SK-N-SH (cell line): Measurements from ENCODE around the gene RECK. TPM values are rescaled to one million over a fixed set of nuclear protein-coding genes. Genes with fewer than 3 reads are reported as not detected.
"Not testable (repeated sequence)": the region's sequence is repeated elsewhere in the genome, so short reads cannot be mapped to it uniquely, and the experiment has no call there.

Experiments used
- CTCF ChIA-PET: fragments of 300-600, 350-600 bp; formaldehyde crosslinking; extraction: SDS; loops from one replicate; lab custom pipeline; 2021; lab: Yijun Ruan, JAX
- POLR2A ChIA-PET: fragments of 350-600 bp; sonication (Branson Sonifier 250); formaldehyde crosslinking; extraction: SDS; loops from one replicate; lab custom pipeline; 2020; ENCODE audit warnings: antibody characterized with exemption, inconsistent platforms; lab: Yijun Ruan, JAX
- DNase-seq: peaks from one replicate; pipeline ENCODE4 v3.0.0; 2012
- H2AFZ ChIP-seq: fragments of 200-600 bp; sonication (generic); 2 replicates; pipeline ENCODE4 v1.8.1; 2016; ENCODE audit warnings: antibody characterized with exemption, mild to moderate bottlenecking, low read depth
- H3F3A ChIP-seq: fragments of 200-600 bp; sonication (generic); replicated peaks from 2 replicates; pipeline ENCODE3; 2016; ENCODE audit warnings: antibody characterized with exemption, mild to moderate bottlenecking; ENCODE audit not compliant: insufficient read depth
- H3K27ac ChIP-seq, 2 experiments: fragments of 200-500 bp in 1 of 2; fragments of 200-600 bp in 1 of 2; sonication (Bioruptor generic) in 1 of 2; sonication (generic), shearing (Covaris generic) in 1 of 2; 2 replicates each; pipeline versions ENCODE4 v1.5.1 to v1.6.1; 2014 to 2016; ENCODE audit warnings: low read depth in 2 of 2, inconsistent platforms in 1 of 2, low read length in 1 of 2, mild to moderate bottlenecking in 1 of 2, mixed read lengths in 1 of 2
- H3K27me3 ChIP-seq: fragments of 200-600 bp; sonication (generic), shearing (Covaris generic); 2 replicates; pipeline ENCODE4 v1.6.1; 2016; ENCODE audit warnings: mixed run types; ENCODE audit not compliant: insufficient read depth
- H3K36me3 ChIP-seq, 2 experiments: fragments of 200-500 bp in 1 of 2; fragments of 200-600 bp in 1 of 2; sonication (Bioruptor generic) in 1 of 2; sonication (generic) in 1 of 2; replicated peaks in 1 of 2; 2 replicates each; pipeline versions ENCODE3 to v1.5.1; 2014 to 2016; ENCODE audit warnings: low read length in 1 of 2, mild to moderate bottlenecking in 1 of 2; ENCODE audit not compliant: insufficient read depth in 2 of 2, control insufficient read depth in 1 of 2
- H3K4me1 ChIP-seq, 2 experiments: fragments of 200-500 bp in 1 of 2; fragments of 200-600 bp in 1 of 2; sonication (Bioruptor generic) in 1 of 2; sonication (generic), shearing (Covaris generic) in 1 of 2; 2 replicates each; pipeline versions ENCODE4 v1.5.1 to v1.6.1; 2014 to 2016; ENCODE audit warnings: low read depth in 1 of 2, low read length in 1 of 2, mixed run types in 1 of 2; ENCODE audit not compliant: insufficient read depth in 2 of 2, control insufficient read depth in 1 of 2
- H3K4me2 ChIP-seq: fragments of 200-600 bp; sonication (generic), shearing (Covaris generic); 2 replicates; pipeline ENCODE4 v1.6.1; 2017; ENCODE audit warnings: mixed run types
- H3K4me3 ChIP-seq, 2 experiments: fragments of 200-500 bp in 1 of 2; fragments of 200-600 bp in 1 of 2; sonication (Bioruptor generic) in 1 of 2; sonication (generic), shearing (Covaris generic) in 1 of 2; 2 replicates each; pipeline versions ENCODE4 v1.5.1 to v1.8.1; 2014 to 2016; ENCODE audit warnings: low read depth in 2 of 2, inconsistent platforms in 1 of 2, low read length in 1 of 2, mild to moderate bottlenecking in 1 of 2, mixed read lengths in 1 of 2, moderate library complexity in 1 of 2
- H3K79me2 ChIP-seq: fragments of 200-600 bp; sonication (generic); 2 replicates; pipeline ENCODE4 v1.8.1; 2017; ENCODE audit warnings: mild to moderate bottlenecking; ENCODE audit not compliant: insufficient read depth
- H3K9ac ChIP-seq: fragments of 200-600 bp; sonication (generic); 2 replicates; pipeline ENCODE4 v1.6.1; 2017; ENCODE audit warnings: mixed run types
- H3K9me2 ChIP-seq: fragments of 200-600 bp; sonication (generic); 2 replicates; pipeline ENCODE4 v1.6.1; 2017; ENCODE audit warnings: mixed run types
- H3K9me3 ChIP-seq: fragments of 200-600 bp; sonication (generic); 2 replicates; pipeline ENCODE4 v1.6.1; 2017; ENCODE audit warnings: mixed run types, mild to moderate bottlenecking, moderate library complexity
- H4K20me1 ChIP-seq: fragments of 200-600 bp; sonication (generic); 2 replicates; pipeline ENCODE4 v1.6.1; 2017; ENCODE audit warnings: mild to moderate bottlenecking, mixed run types; ENCODE audit not compliant: insufficient read depth
- FOSL2 ChIP-seq: IDR thresholded peaks from 2 replicates; pipeline ENCODE4 v1.4.0; 2012; ENCODE audit warnings: low read depth, mild to moderate bottlenecking, moderate library complexity, borderline replicate concordance
- GATA2 ChIP-seq: sonication (generic); formaldehyde crosslinking; IDR thresholded peaks from 2 replicates; pipeline ENCODE4 v1.5.0; 2020; ENCODE audit warnings: mild to moderate bottlenecking, missing genetic modification reagents
- MEF2A ChIP-seq: IDR thresholded peaks from 2 replicates; pipeline ENCODE4 v1.4.0; 2012; ENCODE audit warnings: low read depth, borderline replicate concordance
- RCOR1 ChIP-seq: fragments of 150-350 bp; IDR thresholded peaks from 2 replicates; pipeline ENCODE4 v1.6.1; 2017; ENCODE audit warnings: antibody characterized with exemption, low read length
- YY1 ChIP-seq: IDR thresholded peaks from 2 replicates; pipeline ENCODE4 v1.4.0; 2012; ENCODE audit warnings: low read depth, mild to moderate bottlenecking
- WGBS: methylation state at CpG from one replicate; pipeline ENCODE4 v1.1.6; 2017; ENCODE audit warnings: low lambda C conversion rate; 5-methylcytosine and 5-hydroxymethylcytosine counted together
- polyA plus RNA-seq, 3 experiments: library from polyadenylated mRNA; depleted of rRNA; stranded (reverse); fragments of >200 nt; gene quantifications; 2 replicates each; pipeline ENCODE4 v1.2.3, GENCODE V29; 2012
- TF ChIP-seq, protein P1 (sequence below): IDR thresholded peaks from 2 replicates; pipeline ENCODE4; 2012
- TF ChIP-seq, protein P2 (sequence below): fragments of 150-350 bp; IDR thresholded peaks from 2 replicates; pipeline ENCODE4 v1.6.1; 2017; ENCODE audit warnings: antibody characterized with exemption, low read length, low read depth, borderline replicate concordance
- TF ChIP-seq, protein P3 (sequence below): IDR thresholded peaks from 2 replicates; pipeline ENCODE4 v1.4.0; 2012; ENCODE audit warnings: low read depth, borderline replicate concordance

RECK gene
- polyA plus RNA-seq, 1 of the 3 experiments (the other 2 are of a cell fraction): 22.8 TPM

DNA sequence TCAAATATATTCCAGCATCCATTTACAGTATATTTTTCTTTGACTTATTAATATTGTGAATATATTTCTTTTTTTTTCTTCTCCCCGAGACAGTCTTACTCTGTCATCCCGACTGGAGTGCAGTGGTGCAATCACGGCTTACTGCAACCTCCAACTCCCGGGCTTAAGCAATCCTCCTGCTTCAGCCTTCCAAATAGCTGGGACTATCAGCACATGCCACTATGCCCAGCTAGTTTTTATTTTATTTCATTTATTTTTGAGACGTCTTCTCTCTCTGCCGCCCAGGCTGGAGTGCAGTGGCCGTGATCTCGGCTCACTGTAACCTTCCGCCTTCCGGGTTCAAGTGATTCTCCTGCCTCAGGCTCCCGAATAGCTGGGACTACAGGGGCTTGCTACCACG is 92.4 kb downstream of the RECK start:
- H3K4me3 ChIP-seq: no peak overlapping the region
- H3K27me3 ChIP-seq: no peaks in the 10 kb centered on the region
- no peak overlapping the region for H3K9ac ChIP-seq
- 88% methylated on average over 12 of the region's 12 CpGs for WGBS
- no peak overlapping the region for H3K4me2 ChIP-seq
- peaks cover 2 to 3% of the 10 kb centered on the region in 2 experiments for H3K36me3 ChIP-seq
- no peaks in the 10 kb centered on the region for H3K79me2 ChIP-seq
- CTCF ChIA-PET: interaction anchor here (1.2 to 3.0 kb wide), 3 partner anchors 13 to 37 kb away, joined by 3 to 14 read pairs (median 7); no protein-coding TSS in a partner anchor
- no peak overlapping the region for H2AFZ ChIP-seq
- peaks cover 7% of the 10 kb centered on the region for H3F3A ChIP-seq
- no peak for DNase-seq
- no peaks in the 10 kb centered on the region for H3K4me1 ChIP-seq
- no peaks in the 10 kb centered on the region for H3K9me3 ChIP-seq
- no peak for TF ChIP-seq FOSL2
- TF ChIP-seq, protein P1, sequence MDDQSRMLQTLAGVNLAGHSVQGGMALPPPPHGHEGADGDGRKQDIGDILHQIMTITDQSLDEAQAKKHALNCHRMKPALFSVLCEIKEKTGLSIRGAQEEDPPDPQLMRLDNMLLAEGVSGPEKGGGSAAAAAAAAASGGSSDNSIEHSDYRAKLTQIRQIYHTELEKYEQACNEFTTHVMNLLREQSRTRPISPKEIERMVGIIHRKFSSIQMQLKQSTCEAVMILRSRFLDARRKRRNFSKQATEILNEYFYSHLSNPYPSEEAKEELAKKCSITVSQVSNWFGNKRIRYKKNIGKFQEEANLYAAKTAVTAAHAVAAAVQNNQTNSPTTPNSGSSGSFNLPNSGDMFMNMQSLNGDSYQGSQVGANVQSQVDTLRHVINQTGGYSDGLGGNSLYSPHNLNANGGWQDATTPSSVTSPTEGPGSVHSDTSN: no peak
- TF ChIP-seq MEF2A: no peak
- TF ChIP-seq RCOR1: no peak
- TF ChIP-seq, protein P2, sequence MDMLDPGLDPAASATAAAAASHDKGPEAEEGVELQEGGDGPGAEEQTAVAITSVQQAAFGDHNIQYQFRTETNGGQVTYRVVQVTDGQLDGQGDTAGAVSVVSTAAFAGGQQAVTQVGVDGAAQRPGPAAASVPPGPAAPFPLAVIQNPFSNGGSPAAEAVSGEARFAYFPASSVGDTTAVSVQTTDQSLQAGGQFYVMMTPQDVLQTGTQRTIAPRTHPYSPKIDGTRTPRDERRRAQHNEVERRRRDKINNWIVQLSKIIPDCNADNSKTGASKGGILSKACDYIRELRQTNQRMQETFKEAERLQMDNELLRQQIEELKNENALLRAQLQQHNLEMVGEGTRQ: no peak
- no peak for TF ChIP-seq GATA2 (CRISPR knock-in tag)
- TF ChIP-seq YY1: no peak
- TF ChIP-seq, protein P3, sequence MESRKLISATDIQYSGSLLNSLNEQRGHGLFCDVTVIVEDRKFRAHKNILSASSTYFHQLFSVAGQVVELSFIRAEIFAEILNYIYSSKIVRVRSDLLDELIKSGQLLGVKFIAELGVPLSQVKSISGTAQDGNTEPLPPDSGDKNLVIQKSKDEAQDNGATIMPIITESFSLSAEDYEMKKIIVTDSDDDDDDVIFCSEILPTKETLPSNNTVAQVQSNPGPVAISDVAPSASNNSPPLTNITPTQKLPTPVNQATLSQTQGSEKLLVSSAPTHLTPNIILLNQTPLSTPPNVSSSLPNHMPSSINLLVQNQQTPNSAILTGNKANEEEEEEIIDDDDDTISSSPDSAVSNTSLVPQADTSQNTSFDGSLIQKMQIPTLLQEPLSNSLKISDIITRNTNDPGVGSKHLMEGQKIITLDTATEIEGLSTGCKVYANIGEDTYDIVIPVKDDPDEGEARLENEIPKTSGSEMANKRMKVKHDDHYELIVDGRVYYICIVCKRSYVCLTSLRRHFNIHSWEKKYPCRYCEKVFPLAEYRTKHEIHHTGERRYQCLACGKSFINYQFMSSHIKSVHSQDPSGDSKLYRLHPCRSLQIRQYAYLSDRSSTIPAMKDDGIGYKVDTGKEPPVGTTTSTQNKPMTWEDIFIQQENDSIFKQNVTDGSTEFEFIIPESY: no peak
- TF ChIP-seq, all 33 proteins: peak for 0
- Histone ChIP-seq H4K20me1 (no peaks in the 10 kb centered on the region), H3K9me2 (no peaks in the 10 kb centered on the region), H3K27ac (no peak overlapping the region)
- POLR2A ChIA-PET: no interaction called here

DNA sequence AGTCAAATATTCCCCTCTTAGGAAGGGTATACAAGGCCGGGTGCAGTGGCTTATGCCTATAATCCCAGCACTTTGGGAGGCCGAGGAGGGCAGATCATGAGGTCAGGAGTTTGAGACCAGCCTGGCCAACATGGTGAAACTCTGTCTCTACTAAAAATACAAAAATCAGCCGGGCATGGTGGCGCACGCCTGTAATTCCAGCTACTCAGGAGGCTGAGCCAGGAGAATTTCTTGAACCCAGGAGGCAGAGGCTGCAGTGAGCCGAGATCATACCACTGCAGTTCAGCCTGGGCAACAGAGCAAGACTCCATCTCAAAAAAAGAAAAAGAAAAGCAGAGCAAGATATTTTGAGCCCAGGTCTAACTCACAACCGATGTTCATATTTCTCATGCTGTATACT is 95.0 kb downstream of the RECK start:
- H3K9me3 ChIP-seq, POLR2A ChIA-PET, H3F3A ChIP-seq, H3K9ac ChIP-seq, H3K9me2 ChIP-seq, H3K27me3 ChIP-seq, H3K27ac ChIP-seq, H3K36me3 ChIP-seq, H4K20me1 ChIP-seq, DNase-seq, H2AFZ ChIP-seq, H3K4me2 ChIP-seq, H3K4me3 ChIP-seq, H3K4me1 ChIP-seq, H3K79me2 ChIP-seq: not testable (repeated sequence)
- 86% methylated on average over 7 of the region's 7 CpGs for WGBS
- CTCF ChIA-PET: interaction anchor here (0.9 to 3.0 kb wide), 5 partner anchors 28 to 177 kb away, joined by 4 to 14 read pairs (median 8); no protein-coding TSS in a partner anchor
